ENCODE measurements around the gene DNAJB11. TPM values are rescaled to one million over a fixed set of nuclear protein-coding genes. Genes with fewer than 3 reads are reported as not detected.

Gene DNAJB11
- 36.0 and 61.9 TPM in 2 replicates for polyA plus RNA-seq (2011; rRNA removed)
- 18.8 and 22.0 TPM in 2 replicates for polyA plus RNA-seq (2012; cell fraction: cytosol; rRNA removed)
- polyA plus RNA-seq (2012; cell fraction: nucleus; rRNA removed), result 10.9 and 19.6 TPM in 2 replicates
- 51.7 to 55.2 TPM (median 54.9 TPM) in 3 replicates for polyA plus RNA-seq (2017; fragmentation: RNase III; extraction: RNeasy Plus Mini Kit Qiagen cat#74134 plus additional on column Dnase treatment)
- polyA minus RNA-seq (2011; rRNA and poly(A)+ RNA removed), result 9.7 and 10.8 TPM in 2 replicates

DNA sequence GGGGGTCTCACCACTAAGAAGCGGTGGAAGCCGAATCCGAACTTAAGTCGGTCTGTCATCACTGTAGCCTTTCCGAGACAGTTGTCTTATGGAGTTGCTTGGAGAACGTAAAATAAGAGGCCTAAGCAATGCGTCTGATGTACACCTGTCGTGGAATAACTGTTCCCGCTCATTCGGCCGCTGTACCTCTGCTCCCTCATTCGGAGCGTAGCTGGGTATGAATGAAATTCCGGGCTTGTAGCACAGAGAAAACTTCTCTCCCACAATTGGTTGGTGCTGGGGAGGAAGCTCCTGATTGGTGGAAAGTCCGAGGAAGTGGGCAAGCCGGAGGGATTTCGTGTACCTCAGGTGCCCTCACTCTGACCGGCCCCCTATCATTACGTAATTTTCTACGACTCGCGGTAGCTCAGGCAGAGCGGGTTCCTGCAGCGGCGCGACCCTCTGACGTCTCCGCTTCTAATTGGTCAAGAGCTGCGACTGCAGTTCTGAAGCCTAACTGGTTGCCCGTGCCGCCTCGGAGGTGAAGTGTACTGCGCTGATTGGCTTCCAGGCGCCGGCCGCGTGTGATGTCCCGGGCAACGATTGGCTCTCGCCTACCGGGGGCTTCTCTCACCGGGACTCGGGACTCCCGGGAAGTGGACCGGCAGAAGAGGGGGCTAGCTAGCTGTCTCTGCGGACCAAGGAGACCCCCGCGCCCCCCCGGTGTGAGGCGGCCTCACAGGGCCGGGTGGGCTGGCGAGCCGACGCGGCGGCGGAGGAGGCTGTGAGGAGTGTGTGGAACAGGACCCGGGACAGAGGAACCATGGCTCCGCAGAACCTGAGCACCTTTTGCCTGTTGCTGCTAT is at the start of gene DNAJB11:
Gene DNAJB11, plus strand, starts transcription at position 625 of the 845 bp plus-strand sequence. Its CDS starts 178 bp downstream, at position 803.
- Histone ChIP-seq H3K9me3 (no peaks in the 10 kb centered on the region), H3K27ac (peak within 1 kb of the TSS; percentile 89 to 90), H3K4me3 (peak within 1 kb of the TSS; percentile 85), H3K4me1 (peaks cover 16% of the 10 kb centered on the region; the same call in 2 of the 3 replicates), H3K4me2 (peak within 1 kb of the TSS; percentile 99)
- ATAC-seq, result peak; percentile 94 to 95
- POLR2A ChIA-PET, result interaction anchor here (0.6 to 1.6 kb wide), 9 partner anchors 17 to 632 kb away, joined by 3 to 24 read pairs (median 4); partner anchors contain the start of genes EIF4A2 and TRA2B
- DNase-seq (ENCODE audit: low read depth in 1 of 2, low spot score in 1 of 2), result peak; percentile 97 to 99
- under 1% methylated on average over 30 of the region's 59 CpGs for WGBS (ENCODE audit: missing lambda C conversion rate)
- CTCF ChIA-PET, result interaction anchor here (1.5 to 8.0 kb wide), 3 partner anchors 17 to 251 kb away, joined by 4 to 48 read pairs (median 5); partner anchors contain the start of gene AHSG
- no peak for FAIRE-seq
- TF ChIP-seq TFCP2L1 (CRISPR knock-in tag; IDR thresholded peaks at IDR 0.05) (no peak), TP53 (CRISPR knock-in tag; IDR thresholded peaks at IDR 0.05) (no peak), RFX5 (IDR thresholded peaks at IDR 0.05) (peak; percentile 87), CEBPB (IDR thresholded peaks at IDR 0.05) (peak in 1 of 2 experiments; percentile 85; a peak in 2 of 4 replicates), EHF (CRISPR knock-in tag; IDR thresholded peaks at IDR 0.05) (no peak), KDM1A (IDR thresholded peaks at IDR 0.05; ENCODE audit: low read depth) (no peak), GATA3 (IDR thresholded peaks at IDR 0.05; ENCODE audit: borderline replicate concordance) (no peak), CHD4 (IDR thresholded peaks at IDR 0.05; ENCODE audit: borderline replicate concordance) (no peak), HOXB5 (CRISPR knock-in tag; IDR thresholded peaks at IDR 0.05) (no peak), FOSB (CRISPR knock-in tag; IDR thresholded peaks at IDR 0.05) (no peak), KDM5A (IDR thresholded peaks at IDR 0.05) (peak; percentile 71), POLR2A (IDR thresholded peaks at IDR 0.05; ENCODE audit: low read length) (peak; percentile 63), MYC (IDR thresholded peaks at IDR 0.05; ENCODE audit: borderline replicate concordance, low read length) (no peak), EP300 (IDR thresholded peaks at IDR 0.05) (no peak), CHD2 (IDR thresholded peaks at IDR 0.05; ENCODE audit: low read length, partially characterized antibody) (peak; percentile 53), FOXS1 (CRISPR knock-in tag; IDR thresholded peaks at IDR 0.05) (no peak), NR3C1 (IDR thresholded peaks at IDR 0.05) (no peak), NPAS2 (CRISPR knock-in tag; IDR thresholded peaks at IDR 0.05; ENCODE audit: borderline replicate concordance) (no peak), JUN (IDR thresholded peaks at IDR 0.05) (peak in 1 of 2 experiments; percentile 46; a peak in 1 of 5 replicates), MAZ (IDR thresholded peaks at IDR 0.05; ENCODE audit: borderline replicate concordance, low read depth, low read length) (no peak), SREBF2 (IDR thresholded peaks at IDR 0.05) (no peak), PHF8 (IDR thresholded peaks at IDR 0.05; ENCODE audit: borderline replicate concordance, low read depth) (peak; percentile 67; the same call in 1 of the 2 replicates)
- TF ChIP-seq, protein P1, sequence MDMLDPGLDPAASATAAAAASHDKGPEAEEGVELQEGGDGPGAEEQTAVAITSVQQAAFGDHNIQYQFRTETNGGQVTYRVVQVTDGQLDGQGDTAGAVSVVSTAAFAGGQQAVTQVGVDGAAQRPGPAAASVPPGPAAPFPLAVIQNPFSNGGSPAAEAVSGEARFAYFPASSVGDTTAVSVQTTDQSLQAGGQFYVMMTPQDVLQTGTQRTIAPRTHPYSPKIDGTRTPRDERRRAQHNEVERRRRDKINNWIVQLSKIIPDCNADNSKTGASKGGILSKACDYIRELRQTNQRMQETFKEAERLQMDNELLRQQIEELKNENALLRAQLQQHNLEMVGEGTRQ (IDR thresholded peaks at IDR 0.05), result no peak
- TF ChIP-seq, protein P2, sequence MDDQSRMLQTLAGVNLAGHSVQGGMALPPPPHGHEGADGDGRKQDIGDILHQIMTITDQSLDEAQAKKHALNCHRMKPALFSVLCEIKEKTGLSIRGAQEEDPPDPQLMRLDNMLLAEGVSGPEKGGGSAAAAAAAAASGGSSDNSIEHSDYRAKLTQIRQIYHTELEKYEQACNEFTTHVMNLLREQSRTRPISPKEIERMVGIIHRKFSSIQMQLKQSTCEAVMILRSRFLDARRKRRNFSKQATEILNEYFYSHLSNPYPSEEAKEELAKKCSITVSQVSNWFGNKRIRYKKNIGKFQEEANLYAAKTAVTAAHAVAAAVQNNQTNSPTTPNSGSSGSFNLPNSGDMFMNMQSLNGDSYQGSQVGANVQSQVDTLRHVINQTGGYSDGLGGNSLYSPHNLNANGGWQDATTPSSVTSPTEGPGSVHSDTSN (IDR thresholded peaks at IDR 0.05), result no peak
- TF ChIP-seq, protein P3, sequence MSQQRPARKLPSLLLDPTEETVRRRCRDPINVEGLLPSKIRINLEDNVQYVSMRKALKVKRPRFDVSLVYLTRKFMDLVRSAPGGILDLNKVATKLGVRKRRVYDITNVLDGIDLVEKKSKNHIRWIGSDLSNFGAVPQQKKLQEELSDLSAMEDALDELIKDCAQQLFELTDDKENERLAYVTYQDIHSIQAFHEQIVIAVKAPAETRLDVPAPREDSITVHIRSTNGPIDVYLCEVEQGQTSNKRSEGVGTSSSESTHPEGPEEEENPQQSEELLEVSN (IDR thresholded peaks at IDR 0.05; ENCODE audit: borderline replicate concordance, low read depth), result 0 out of 2 replicates have a peak, but pooled peaks have one; percentile 20
- TF ChIP-seq, protein P4, sequence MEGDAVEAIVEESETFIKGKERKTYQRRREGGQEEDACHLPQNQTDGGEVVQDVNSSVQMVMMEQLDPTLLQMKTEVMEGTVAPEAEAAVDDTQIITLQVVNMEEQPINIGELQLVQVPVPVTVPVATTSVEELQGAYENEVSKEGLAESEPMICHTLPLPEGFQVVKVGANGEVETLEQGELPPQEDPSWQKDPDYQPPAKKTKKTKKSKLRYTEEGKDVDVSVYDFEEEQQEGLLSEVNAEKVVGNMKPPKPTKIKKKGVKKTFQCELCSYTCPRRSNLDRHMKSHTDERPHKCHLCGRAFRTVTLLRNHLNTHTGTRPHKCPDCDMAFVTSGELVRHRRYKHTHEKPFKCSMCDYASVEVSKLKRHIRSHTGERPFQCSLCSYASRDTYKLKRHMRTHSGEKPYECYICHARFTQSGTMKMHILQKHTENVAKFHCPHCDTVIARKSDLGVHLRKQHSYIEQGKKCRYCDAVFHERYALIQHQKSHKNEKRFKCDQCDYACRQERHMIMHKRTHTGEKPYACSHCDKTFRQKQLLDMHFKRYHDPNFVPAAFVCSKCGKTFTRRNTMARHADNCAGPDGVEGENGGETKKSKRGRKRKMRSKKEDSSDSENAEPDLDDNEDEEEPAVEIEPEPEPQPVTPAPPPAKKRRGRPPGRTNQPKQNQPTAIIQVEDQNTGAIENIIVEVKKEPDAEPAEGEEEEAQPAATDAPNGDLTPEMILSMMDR (IDR thresholded peaks at IDR 0.05), result no peak
- TF ChIP-seq, protein P5, sequence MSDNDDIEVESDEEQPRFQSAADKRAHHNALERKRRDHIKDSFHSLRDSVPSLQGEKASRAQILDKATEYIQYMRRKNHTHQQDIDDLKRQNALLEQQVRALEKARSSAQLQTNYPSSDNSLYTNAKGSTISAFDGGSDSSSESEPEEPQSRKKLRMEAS (IDR thresholded peaks at IDR 0.05), result peak; percentile 75
